Measurements from ENCODE around the gene LRRK1. TPM values are rescaled to one million over a fixed set of nuclear protein-coding genes. Genes with fewer than 3 reads are reported as not detected.

The LRRK1 gene
- total RNA-seq, 1 donor from 2014 or later = not detected

GRCh38 chr15:100951965-100952364, 32.8 kb downstream of the LRRK1 start:
- Histone ChIP-seq H3K27ac (no peak overlapping the region), H3K4me3 (no peak overlapping the region), H3K4me1 (no peaks in the 10 kb centered on the region), H2AFZ (replicated peaks) (no peak overlapping the region), H3K27me3 (no peaks in the 10 kb centered on the region), H3K79me2 (ENCODE audit: low read depth) (no peaks in the 10 kb centered on the region), H3K9me3 (ENCODE audit: low read depth) (no peaks in the 10 kb centered on the region), H3K4me2 (no peak overlapping the region), H4K20me1 (ENCODE audit: low read depth) (no peaks in the 10 kb centered on the region), H3K36me3 (no peaks in the 10 kb centered on the region), H3K9ac (no peak overlapping the region), H3F3A (ENCODE audit: low read depth) (no peaks in the 10 kb centered on the region)
- Mint-ChIP-seq H3K4me1 (peaks cover 9% of the 10 kb centered on the region), H3K4me3 (no peak overlapping the region), H3K36me3 (no peaks in the 10 kb centered on the region), H3K27ac (no peak overlapping the region), H3K9me3 (no peaks in the 10 kb centered on the region), H3K27me3 (ENCODE audit: insufficient read depth, low read depth) (no peaks in the 10 kb centered on the region)
- DNase-seq (ENCODE audit: low spot score) = no peak
- TF ChIP-seq EZH2 (IDR thresholded peaks at IDR 0.05) (no peak), CTCF (IDR thresholded peaks at IDR 0.05) (no peak), EZH2phosphoT487 (IDR thresholded peaks at IDR 0.05) (no peak)

- H3K9me3 ChIP-seq (ENCODE audit: low read depth) = no peaks in the 10 kb centered on the region
- no peaks in the 10 kb centered on the region for H3K27me3 ChIP-seq
- H2AFZ ChIP-seq (replicated peaks) = no peak overlapping the region
- H3K9ac ChIP-seq = no peak overlapping the region
- no peaks in the 10 kb centered on the region for H4K20me1 ChIP-seq (ENCODE audit: low read depth)
- H3K4me3 ChIP-seq = no peak overlapping the region
- H3K4me1 ChIP-seq = no peaks in the 10 kb centered on the region
- no peaks in the 10 kb centered on the region for H3K27me3 Mint-ChIP-seq (ENCODE audit: insufficient read depth, low read depth)
- no peaks in the 10 kb centered on the region for H3K79me2 ChIP-seq (ENCODE audit: low read depth)
- no peak overlapping the region for H3K4me3 Mint-ChIP-seq
- H3K27ac ChIP-seq = no peak overlapping the region
- H3K36me3 Mint-ChIP-seq = no peaks in the 10 kb centered on the region
- H3K27ac Mint-ChIP-seq = no peak overlapping the region
- no peak for DNase-seq (ENCODE audit: low spot score)
- H3K4me2 ChIP-seq = no peak overlapping the region
- no peaks in the 10 kb centered on the region for H3F3A ChIP-seq (ENCODE audit: low read depth)
- H3K9me3 Mint-ChIP-seq = no peaks in the 10 kb centered on the region
- H3K36me3 ChIP-seq = no peaks in the 10 kb centered on the region
- H3K4me1 Mint-ChIP-seq = peaks cover 8% of the 10 kb centered on the region
- TF ChIP-seq EZH2 (IDR thresholded peaks at IDR 0.05) (no peak), EZH2phosphoT487 (IDR thresholded peaks at IDR 0.05) (no peak), CTCF (IDR thresholded peaks at IDR 0.05) (no peak)
These were observed 33.4 kb downstream of the LRRK1 start for GRCh38 chr15:100952566-100952965.

GRCh38 chr15:100958326-100959065, 39.3 kb downstream of the LRRK1 start:
- no peak for TF ChIP-seq EZH2 (IDR thresholded peaks at IDR 0.05)
- TF ChIP-seq EZH2phosphoT487 (IDR thresholded peaks at IDR 0.05) = no peak
- TF ChIP-seq CTCF (IDR thresholded peaks at IDR 0.05) = no peak
- H3K27me3 ChIP-seq = no peaks in the 10 kb centered on the region
- no peak overlapping the region for H3K9ac ChIP-seq
- H3K36me3 Mint-ChIP-seq = no peaks in the 10 kb centered on the region
- H4K20me1 ChIP-seq (ENCODE audit: low read depth) = no peaks in the 10 kb centered on the region
- no peaks in the 10 kb centered on the region for H3K79me2 ChIP-seq (ENCODE audit: low read depth)
- no peak overlapping the region for H3K27ac Mint-ChIP-seq
- H3K27me3 Mint-ChIP-seq (ENCODE audit: insufficient read depth, low read depth) = peaks cover 2% of the 10 kb centered on the region
- no peaks in the 10 kb centered on the region for H3K4me1 Mint-ChIP-seq
- no peak for DNase-seq (ENCODE audit: low spot score)
- H3K27ac ChIP-seq = no peak overlapping the region
- no peaks in the 10 kb centered on the region for H3K4me1 ChIP-seq
- H3F3A ChIP-seq (ENCODE audit: low read depth) = no peaks in the 10 kb centered on the region
- no peak overlapping the region for H2AFZ ChIP-seq (replicated peaks)
- no peak overlapping the region for H3K4me3 ChIP-seq
- H3K4me2 ChIP-seq = no peak overlapping the region
- H3K9me3 Mint-ChIP-seq = no peaks in the 10 kb centered on the region
- no peaks in the 10 kb centered on the region for H3K36me3 ChIP-seq
- H3K4me3 Mint-ChIP-seq = no peak overlapping the region
- H3K9me3 ChIP-seq (ENCODE audit: low read depth) = no peaks in the 10 kb centered on the region

All from neural progenitor cell (in vitro differentiated cells).